ENCODE data around the gene CCNK. TPM values are rescaled to one million over a fixed set of nuclear protein-coding genes. Genes with fewer than 3 reads are reported as not detected.

CCNK gene
- total and polyA plus RNA-seq, 4 donors: 17.0 to 91.9 (median 33.5) TPM

DNA sequence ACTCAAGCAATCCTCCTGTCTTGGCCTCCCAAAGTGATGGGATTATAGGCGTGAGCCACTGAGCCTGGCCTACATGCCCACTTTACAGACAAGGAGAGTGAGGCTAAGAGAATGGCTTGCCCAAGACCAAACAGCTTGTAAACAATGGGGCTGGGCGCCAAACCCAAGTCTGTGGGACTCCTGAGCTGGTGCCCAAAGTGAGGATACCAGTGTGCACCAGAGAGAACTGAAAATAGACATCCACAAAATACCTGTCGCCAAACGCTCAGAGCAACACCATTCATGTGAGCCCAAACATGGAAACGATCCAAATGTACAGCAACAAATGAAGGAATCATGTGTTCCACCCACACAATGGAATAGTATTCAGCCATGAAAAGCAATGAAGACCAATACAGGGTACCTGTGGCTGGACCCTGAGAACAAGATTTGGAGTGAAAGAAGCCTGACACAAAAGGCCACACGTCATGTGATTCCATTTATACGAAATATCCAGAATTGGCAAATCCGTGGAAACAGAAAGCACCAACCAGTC is 38.2 kb downstream of the CCNK start:
- Histone ChIP-seq H3K9ac (ENCODE audit: insufficient read depth in 1 of 2, low read length in 2 of 2) (no peak overlapping the region), H3K4me1 (ENCODE audit: control insufficient read depth in 5 of 5, insufficient read depth in 5 of 5, low read length in 5 of 5) (peaks cover 0 to 24% (median 8%) of the 10 kb centered on the region in 5 donors), H3K27ac (ENCODE audit: low read depth in 1 of 2, low read length in 1 of 2) (no peak overlapping the region), H3K9me3 (ENCODE audit: control insufficient read depth in 4 of 4, insufficient read depth in 3 of 4, low read length in 3 of 4) (peaks cover 0 to 2% (median 0%) of the 10 kb centered on the region in 4 donors), H3K27me3 (ENCODE audit: control insufficient read depth in 3 of 3, insufficient read depth in 3 of 3, low read length in 2 of 3) (no peaks in the 10 kb centered on the region), H3K36me3 (ENCODE audit: control insufficient read depth in 4 of 4, insufficient read depth in 4 of 4, low read length in 4 of 4) (peaks cover 0 to 10% (median 0%) of the 10 kb centered on the region in 4 donors), H3K4me3 (no peak overlapping the region)
- ATAC-seq (ENCODE audit: insufficient read depth, low FRiP score) (no peak), DNase-seq (peak in 1 of 3 donors; percentile 11)
- WGBS, 2 donors: 93 to 96% methylated on average over 8 of the region's 8 CpGs
- TF ChIP-seq, protein P1, sequence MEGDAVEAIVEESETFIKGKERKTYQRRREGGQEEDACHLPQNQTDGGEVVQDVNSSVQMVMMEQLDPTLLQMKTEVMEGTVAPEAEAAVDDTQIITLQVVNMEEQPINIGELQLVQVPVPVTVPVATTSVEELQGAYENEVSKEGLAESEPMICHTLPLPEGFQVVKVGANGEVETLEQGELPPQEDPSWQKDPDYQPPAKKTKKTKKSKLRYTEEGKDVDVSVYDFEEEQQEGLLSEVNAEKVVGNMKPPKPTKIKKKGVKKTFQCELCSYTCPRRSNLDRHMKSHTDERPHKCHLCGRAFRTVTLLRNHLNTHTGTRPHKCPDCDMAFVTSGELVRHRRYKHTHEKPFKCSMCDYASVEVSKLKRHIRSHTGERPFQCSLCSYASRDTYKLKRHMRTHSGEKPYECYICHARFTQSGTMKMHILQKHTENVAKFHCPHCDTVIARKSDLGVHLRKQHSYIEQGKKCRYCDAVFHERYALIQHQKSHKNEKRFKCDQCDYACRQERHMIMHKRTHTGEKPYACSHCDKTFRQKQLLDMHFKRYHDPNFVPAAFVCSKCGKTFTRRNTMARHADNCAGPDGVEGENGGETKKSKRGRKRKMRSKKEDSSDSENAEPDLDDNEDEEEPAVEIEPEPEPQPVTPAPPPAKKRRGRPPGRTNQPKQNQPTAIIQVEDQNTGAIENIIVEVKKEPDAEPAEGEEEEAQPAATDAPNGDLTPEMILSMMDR (IDR thresholded peaks at IDR 0.05; ENCODE audit: control extremely low read depth, extremely low read depth): no peak

DNA sequence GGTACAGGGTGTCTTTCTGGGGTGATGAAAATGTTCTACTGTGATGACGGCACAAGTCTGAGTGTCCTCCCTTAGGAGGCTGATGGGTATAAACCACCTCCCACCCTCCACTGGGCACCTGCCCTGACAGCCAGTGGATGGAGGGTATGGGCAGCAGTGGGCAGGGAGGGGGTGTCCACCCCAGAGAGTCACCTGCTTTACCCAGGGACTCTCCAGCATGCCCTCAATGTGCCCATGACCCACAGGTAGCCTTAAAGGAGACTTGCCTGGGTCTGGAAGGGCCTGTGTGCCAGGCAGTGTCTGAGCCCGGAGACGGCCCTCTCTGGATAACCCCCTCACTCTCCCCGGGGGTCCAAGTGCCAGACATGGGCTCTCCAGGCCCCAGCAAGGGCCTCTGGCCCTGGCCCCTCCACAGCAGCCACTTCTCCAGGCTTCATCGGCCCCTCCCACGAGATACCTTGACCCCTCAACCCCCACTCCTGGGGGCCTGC is 38.8 kb downstream of the CCNK start:
- no peak for DNase-seq

DNA sequence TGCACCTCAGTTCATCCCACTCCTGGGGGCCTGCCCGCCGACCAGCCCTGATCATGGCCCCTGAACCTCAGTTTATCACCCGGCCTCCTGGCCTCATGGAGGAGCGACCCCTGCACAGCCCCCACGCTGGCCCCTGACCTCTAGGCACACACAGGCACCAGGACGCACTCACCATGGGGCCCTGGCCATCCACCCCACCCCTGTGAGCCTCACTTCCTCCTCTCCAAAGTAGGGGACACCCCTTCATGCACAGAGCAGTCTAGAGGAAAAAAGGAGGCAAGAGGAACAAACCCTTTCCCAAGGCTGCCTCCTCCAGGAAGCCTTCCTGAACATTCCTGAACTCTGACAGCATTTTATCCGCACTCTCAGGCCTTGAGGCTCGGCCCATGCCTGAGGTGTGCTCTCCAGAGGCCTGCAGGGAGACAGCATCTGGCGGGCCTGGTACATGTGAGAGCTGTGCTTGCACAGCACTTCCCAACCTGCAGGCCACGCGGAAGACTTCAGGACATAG is 39.4 kb downstream of the CCNK start:
- ATAC-seq (ENCODE audit: insufficient read depth, low FRiP score) (no peak), DNase-seq (peak in 1 of 3 donors; percentile 8)
- no peak overlapping the region for H3K9ac ChIP-seq (ENCODE audit: insufficient read depth in 1 of 2, low read length in 2 of 2)
- H3K9me3 ChIP-seq (ENCODE audit: control insufficient read depth in 4 of 4, insufficient read depth in 3 of 4, low read length in 3 of 4): peaks cover 0 to 2% (median 0%) of the 10 kb centered on the region in 4 donors
- no peaks in the 10 kb centered on the region for H3K27me3 ChIP-seq (ENCODE audit: control insufficient read depth in 3 of 3, insufficient read depth in 3 of 3, low read length in 2 of 3)
- no peak overlapping the region for H3K27ac ChIP-seq (ENCODE audit: low read depth in 1 of 2, low read length in 1 of 2)
- peaks cover 0 to 25% (median 14%) of the 10 kb centered on the region in 5 donors for H3K4me1 ChIP-seq (ENCODE audit: control insufficient read depth in 5 of 5, insufficient read depth in 5 of 5, low read length in 5 of 5)
- H3K36me3 ChIP-seq (ENCODE audit: control insufficient read depth in 4 of 4, insufficient read depth in 4 of 4, low read length in 4 of 4): no peaks in the 10 kb centered on the region
- WGBS, 2 donors: 80 to 96% methylated on average over 11 of the region's 11 CpGs
- TF ChIP-seq, protein P1 (IDR thresholded peaks at IDR 0.05; ENCODE audit: control extremely low read depth, extremely low read depth): no peak
- no peak overlapping the region for H3K4me3 ChIP-seq

More for the DNA sequence above, 38.8 kb downstream of the CCNK start:
- Histone ChIP-seq H3K36me3 (ENCODE audit: control insufficient read depth in 4 of 4, insufficient read depth in 4 of 4, low read length in 4 of 4) (peaks cover 0 to 4% (median 0%) of the 10 kb centered on the region in 4 donors), H3K27me3 (ENCODE audit: control insufficient read depth in 3 of 3, insufficient read depth in 3 of 3, low read length in 2 of 3) (no peaks in the 10 kb centered on the region), H3K4me3 (no peak overlapping the region), H3K27ac (ENCODE audit: low read depth in 1 of 2, low read length in 1 of 2) (no peak overlapping the region), H3K9ac (ENCODE audit: insufficient read depth in 1 of 2, low read length in 2 of 2) (no peak overlapping the region), H3K9me3 (ENCODE audit: control insufficient read depth in 4 of 4, insufficient read depth in 3 of 4, low read length in 3 of 4) (peaks cover 0 to 2% (median 0%) of the 10 kb centered on the region in 4 donors), H3K4me1 (ENCODE audit: control insufficient read depth in 5 of 5, insufficient read depth in 5 of 5, low read length in 5 of 5) (peaks cover 0 to 25% (median 13%) of the 10 kb centered on the region in 5 donors)
- TF ChIP-seq, protein P1 (IDR thresholded peaks at IDR 0.05; ENCODE audit: control extremely low read depth, extremely low read depth): no peak
- no peak for ATAC-seq (ENCODE audit: insufficient read depth, low FRiP score)
- 87 to 89% methylated on average over 6 of the region's 6 CpGs for WGBS, 2 donors
